GM12875 (cell line): ENCODE results near the gene MKNK2.
A peak's percentile ranks its signal among the peaks of the same experiment; 100 is the strongest.

Source experiments
- H3K4me3 ChIP-seq: one replicate; pipeline ENCODE4 v1.5.1; 2011; ENCODE audit warnings: low read depth, low read length, control low read depth
- TF ChIP-seq, protein P1 (sequence below): IDR thresholded peaks from 2 replicates; pipeline ENCODE4 v1.5.1; 2011; ENCODE audit warnings: low read depth, mild to moderate bottlenecking, control low read depth, inconsistent platforms, low read length, moderate library complexity, borderline replicate concordance; ENCODE audit not compliant: insufficient read depth

The MKNK2 gene

GRCh38 chr19:2070436-2070827 lies 19.4 kb upstream of the MKNK2 start:
- no peak overlapping the region for H3K4me3 ChIP-seq
- TF ChIP-seq, protein P1, sequence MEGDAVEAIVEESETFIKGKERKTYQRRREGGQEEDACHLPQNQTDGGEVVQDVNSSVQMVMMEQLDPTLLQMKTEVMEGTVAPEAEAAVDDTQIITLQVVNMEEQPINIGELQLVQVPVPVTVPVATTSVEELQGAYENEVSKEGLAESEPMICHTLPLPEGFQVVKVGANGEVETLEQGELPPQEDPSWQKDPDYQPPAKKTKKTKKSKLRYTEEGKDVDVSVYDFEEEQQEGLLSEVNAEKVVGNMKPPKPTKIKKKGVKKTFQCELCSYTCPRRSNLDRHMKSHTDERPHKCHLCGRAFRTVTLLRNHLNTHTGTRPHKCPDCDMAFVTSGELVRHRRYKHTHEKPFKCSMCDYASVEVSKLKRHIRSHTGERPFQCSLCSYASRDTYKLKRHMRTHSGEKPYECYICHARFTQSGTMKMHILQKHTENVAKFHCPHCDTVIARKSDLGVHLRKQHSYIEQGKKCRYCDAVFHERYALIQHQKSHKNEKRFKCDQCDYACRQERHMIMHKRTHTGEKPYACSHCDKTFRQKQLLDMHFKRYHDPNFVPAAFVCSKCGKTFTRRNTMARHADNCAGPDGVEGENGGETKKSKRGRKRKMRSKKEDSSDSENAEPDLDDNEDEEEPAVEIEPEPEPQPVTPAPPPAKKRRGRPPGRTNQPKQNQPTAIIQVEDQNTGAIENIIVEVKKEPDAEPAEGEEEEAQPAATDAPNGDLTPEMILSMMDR, result no peak

DNA sequence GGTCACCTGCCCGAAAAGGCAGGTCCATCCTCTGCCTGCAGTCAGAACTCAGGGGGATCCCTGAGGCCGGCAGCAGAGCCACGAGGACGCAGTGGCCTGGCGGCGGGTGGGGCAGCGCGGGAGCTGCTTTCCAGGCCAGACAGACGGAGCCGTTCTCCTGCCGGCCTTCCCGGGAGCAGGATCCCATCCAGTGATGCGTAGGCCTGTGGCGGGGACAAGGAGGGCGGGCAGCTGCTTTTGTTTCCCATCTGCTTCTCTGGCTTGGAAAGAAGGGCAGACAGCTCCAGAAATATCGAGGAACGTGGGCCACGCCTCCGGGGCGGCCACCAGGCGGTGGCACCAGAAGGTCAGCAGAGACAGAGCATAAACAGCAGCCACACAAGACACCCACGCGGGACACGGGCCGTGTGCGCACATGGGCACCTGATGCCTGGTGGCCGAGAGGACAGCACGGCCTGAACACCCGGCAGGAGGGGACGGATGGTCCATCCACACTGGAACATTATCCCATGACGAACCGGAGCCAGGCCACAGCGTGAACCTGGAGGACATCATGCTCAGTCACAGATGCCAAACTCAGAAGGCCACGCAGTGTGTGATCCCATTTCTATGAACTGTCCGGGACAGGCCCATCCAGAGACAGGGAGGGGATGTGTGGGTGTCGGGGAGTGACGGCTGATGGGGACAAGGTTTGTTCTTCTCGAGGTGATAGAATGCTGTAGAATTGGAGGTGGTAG lies 13.9 kb upstream of the MKNK2 start:
- TF ChIP-seq, protein P1, result no peak
- H3K4me3 ChIP-seq, result no peak overlapping the region

GRCh38 chr19:2064395-2064787 lies 13.3 kb upstream of the MKNK2 start:
- no peak overlapping the region for H3K4me3 ChIP-seq
- TF ChIP-seq, protein P1, result no peak

- TF ChIP-seq, protein P1, result no peak
- no peak overlapping the region for H3K4me3 ChIP-seq
These were observed 12.8 kb upstream of the MKNK2 start for GRCh38 chr19:2063824-2064223.

DNA sequence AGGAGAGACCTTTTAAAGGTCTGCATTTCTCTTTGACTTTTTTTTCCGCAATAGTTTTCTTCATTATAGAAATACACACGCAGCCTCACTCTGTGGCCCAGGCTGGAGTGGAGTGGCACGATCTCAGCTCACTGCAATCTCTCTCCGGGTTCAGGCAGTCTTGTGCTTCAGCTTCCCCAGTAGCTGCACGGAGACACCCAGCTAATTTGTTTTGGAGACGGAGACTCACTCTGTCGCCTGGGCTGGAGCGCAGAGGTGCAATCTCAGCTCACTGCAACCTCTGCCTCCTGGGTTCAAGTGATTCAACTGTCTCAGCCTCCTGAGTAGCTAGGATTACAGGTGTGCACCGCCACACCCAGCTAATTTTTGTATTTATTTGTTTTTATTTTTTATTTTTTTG lies 11.7 kb upstream of the MKNK2 start:
- TF ChIP-seq, protein P1, result no peak
- H3K4me3 ChIP-seq, result no peak overlapping the region

GRCh38 chr19:2062389-2062729 lies 11.3 kb upstream of the MKNK2 start:
- peak overlapping the region; percentile 54 for H3K4me3 ChIP-seq
- TF ChIP-seq, protein P1, result no peak
